ENCODE measurements around the gene PECR. TPM values are rescaled to one million over a fixed set of nuclear protein-coding genes. Genes with fewer than 3 reads are reported as not detected.
"Not testable (repeated sequence)": the region's sequence is repeated elsewhere in the genome, so short reads cannot be mapped to it uniquely, and the experiment has no call there.

Gene PECR
- total and polyA plus RNA-seq, 5 experiments from 2014 or later = 15.7 to 33.3 (median 25.4) TPM

GRCh38 chr2:216081012-216081411, 597 bp downstream of the PECR start:
- Mint-ChIP-seq H3K9me3 (no peaks in the 10 kb centered on the region), H3K27ac (peak overlapping the region; percentile 86 to 98 (median 93))
- POLR2A ChIA-PET = interaction anchor here (0.6 to 5.9 kb wide), 10 partner anchors 8 to 76 kb away, joined by 3 to 96 read pairs (median 6); partner anchors contain the start of gene XRCC5

GRCh38 chr2:216080048-216080447, 1.6 kb downstream of the PECR start:
- H3K9me3 Mint-ChIP-seq, H3K27me3 Mint-ChIP-seq, POLR2A ChIA-PET, DNase-seq, ATAC-seq: not testable (repeated sequence)
- Mint-ChIP-seq H3K27ac (peak overlapping the region in 4 of 10 donors; percentile 32 to 58 (median 41)), H3K36me3 (peaks cover 0 to 11% (median 0%) of the 10 kb centered on the region in 3 donors), H3K4me3 (peak overlapping the region in 9 of 10 donors; percentile 12 to 97 (median 60)), H3K4me1 (peaks cover 22 to 68% (median 63%) of the 10 kb centered on the region in 4 donors)

More at GRCh38 chr2:216081012-216081411, 597 bp downstream of the PECR start:
- Mint-ChIP-seq H3K36me3 (peaks cover 0 to 2% (median 0%) of the 10 kb centered on the region in 3 donors), H3K4me1 (peaks cover 24 to 69% (median 61%) of the 10 kb centered on the region in 4 donors), H3K4me3 (peak overlapping the region; percentile 86 to 99 (median 93)), H3K27me3 (no peaks in the 10 kb centered on the region)
- ATAC-seq = no peak
- DNase-seq = no peak

GRCh38 chr2:216078776-216079175, 2.8 kb downstream of the PECR start:
- H3K4me3 Mint-ChIP-seq = peak overlapping the region in 3 of 10 donors; percentile 24 to 42 (median 34)
- peaks cover 0 to 21% (median 0%) of the 10 kb centered on the region in 3 donors for H3K36me3 Mint-ChIP-seq
- POLR2A ChIA-PET = interaction anchor here (0.7 kb wide), 1 partner anchor 20 kb away, joined by 3 read pairs; no protein-coding TSS in a partner anchor
- H3K9me3 Mint-ChIP-seq = no peaks in the 10 kb centered on the region
- H3K4me1 Mint-ChIP-seq = peaks cover 23 to 69% (median 64%) of the 10 kb centered on the region in 4 donors
- no peaks in the 10 kb centered on the region for H3K27me3 Mint-ChIP-seq
- ATAC-seq (no peak), DNase-seq (no peak)
- H3K27ac Mint-ChIP-seq = no peak overlapping the region

- ATAC-seq = no peak
- H3K4me1 Mint-ChIP-seq = peaks cover 9 to 46% (median 41%) of the 10 kb centered on the region in 4 donors
These were observed 5.8 kb downstream of the PECR start for GRCh38 chr2:216075510-216076485.

GRCh38 chr2:216074794-216075193, 6.8 kb downstream of the PECR start:
- no peaks in the 10 kb centered on the region for H3K9me3 Mint-ChIP-seq
- H3K4me3 Mint-ChIP-seq = no peak overlapping the region
- H3K36me3 Mint-ChIP-seq = peaks cover 0 to 28% (median 4%) of the 10 kb centered on the region in 3 donors
- POLR2A ChIA-PET = interaction anchor here (1.1 kb wide), 1 partner anchor 9 kb away, joined by 4 read pairs; no protein-coding TSS in a partner anchor
- no peaks in the 10 kb centered on the region for H3K27me3 Mint-ChIP-seq
- peaks cover 11 to 38% (median 34%) of the 10 kb centered on the region in 4 donors for H3K4me1 Mint-ChIP-seq
- no peak for ATAC-seq
- peak overlapping the region in 3 of 10 donors; percentile 44 to 76 (median 74) for H3K27ac Mint-ChIP-seq
- DNase-seq = no peak

More at GRCh38 chr2:216075510-216076485, 5.8 kb downstream of the PECR start:
- Mint-ChIP-seq H3K9me3 (no peaks in the 10 kb centered on the region), H3K27me3 (no peaks in the 10 kb centered on the region), H3K4me3 (no peak overlapping the region), H3K27ac (peak overlapping the region in 3 of 10 donors; percentile 16 to 60 (median 40)), H3K36me3 (peaks cover 0 to 28% (median 4%) of the 10 kb centered on the region in 3 donors)
- POLR2A ChIA-PET = interaction anchor here (1.1 kb wide), 1 partner anchor 8 kb away, joined by 4 read pairs; no protein-coding TSS in a partner anchor
- DNase-seq = no peak

GRCh38 chr2:216074380-216074779, 7.2 kb downstream of the PECR start:
- Mint-ChIP-seq H3K27ac (peak overlapping the region in 7 of 10 donors; percentile 27 to 75 (median 56)), H3K36me3 (peaks cover 0 to 29% (median 4%) of the 10 kb centered on the region in 3 donors), H3K9me3 (no peaks in the 10 kb centered on the region), H3K4me1 (peaks cover 11 to 39% (median 35%) of the 10 kb centered on the region in 4 donors), H3K27me3 (no peaks in the 10 kb centered on the region), H3K4me3 (peak overlapping the region in 2 of 10 donors; percentile 47 to 61)
- ATAC-seq (no peak), DNase-seq (no peak)
- POLR2A ChIA-PET = interaction anchor here (1.1 kb wide), 1 partner anchor 10 kb away, joined by 4 read pairs; no protein-coding TSS in a partner anchor

GRCh38 chr2:216073773-216074172, 7.8 kb downstream of the PECR start:
- DNase-seq (no peak), ATAC-seq (no peak)
- peaks cover 0 to 32% (median 4%) of the 10 kb centered on the region in 3 donors for H3K36me3 Mint-ChIP-seq
- H3K9me3 Mint-ChIP-seq = no peaks in the 10 kb centered on the region
- H3K4me3 Mint-ChIP-seq = no peak overlapping the region
- POLR2A ChIA-PET = interaction anchor here (2.1 kb wide), 1 partner anchor 8 kb away, joined by 9 read pairs; the partner anchor contains the start of genes PECR and TMEM169
- no peaks in the 10 kb centered on the region for H3K27me3 Mint-ChIP-seq
- peaks cover 13 to 41% (median 39%) of the 10 kb centered on the region in 4 donors for H3K4me1 Mint-ChIP-seq
- peak overlapping the region in 4 of 10 donors; percentile 7 to 66 (median 38) for H3K27ac Mint-ChIP-seq

- ATAC-seq = no peak
- Mint-ChIP-seq H3K36me3 (peaks cover 0 to 32% (median 4%) of the 10 kb centered on the region in 3 donors), H3K4me3 (no peak overlapping the region), H3K9me3 (no peaks in the 10 kb centered on the region), H3K27ac (no peak overlapping the region), H3K4me1 (peaks cover 18 to 48% (median 42%) of the 10 kb centered on the region in 4 donors), H3K27me3 (no peaks in the 10 kb centered on the region)
- no peak for DNase-seq
- POLR2A ChIA-PET = interaction anchor here (2.1 kb wide), 1 partner anchor 9 kb away, joined by 9 read pairs; the partner anchor contains the start of genes PECR and TMEM169
These were observed 9.1 kb downstream of the PECR start for GRCh38 chr2:216072473-216072872.

- no peak overlapping the region for H3K4me3 Mint-ChIP-seq
- ATAC-seq (no peak), DNase-seq (no peak)
- H3K36me3 Mint-ChIP-seq = peaks cover 0 to 34% (median 5%) of the 10 kb centered on the region in 3 donors
- H3K4me1 Mint-ChIP-seq = peaks cover 21 to 53% (median 41%) of the 10 kb centered on the region in 4 donors
- peak overlapping the region in 3 of 10 donors; percentile 1 to 60 (median 33) for H3K27ac Mint-ChIP-seq
- no peaks in the 10 kb centered on the region for H3K9me3 Mint-ChIP-seq
- POLR2A ChIA-PET = no interaction called here
- no peaks in the 10 kb centered on the region for H3K27me3 Mint-ChIP-seq
These were observed 10.3 kb downstream of the PECR start for GRCh38 chr2:216071111-216071851.

GRCh38 chr2:216070195-216070594, 11.4 kb downstream of the PECR start:
- H3K4me1 Mint-ChIP-seq = peaks cover 22 to 44% (median 33%) of the 10 kb centered on the region in 4 donors
- H3K9me3 Mint-ChIP-seq = no peaks in the 10 kb centered on the region
- DNase-seq (no peak), ATAC-seq (no peak)
- POLR2A ChIA-PET = interaction anchor here (0.6 to 1.4 kb wide), 2 partner anchors 11 to 14 kb away, joined by 4 to 5 read pairs; partner anchors contain the start of genes PECR and TMEM169
- peaks cover 0 to 35% (median 8%) of the 10 kb centered on the region in 3 donors for H3K36me3 Mint-ChIP-seq
- no peaks in the 10 kb centered on the region for H3K27me3 Mint-ChIP-seq
- no peak overlapping the region for H3K27ac Mint-ChIP-seq
- no peak overlapping the region for H3K4me3 Mint-ChIP-seq

GRCh38 chr2:216069028-216069427, 12.6 kb downstream of the PECR start:
- DNase-seq (no peak), ATAC-seq (no peak)
- peaks cover 14 to 32% (median 22%) of the 10 kb centered on the region in 4 donors for H3K4me1 Mint-ChIP-seq
- no peak overlapping the region for H3K4me3 Mint-ChIP-seq
- H3K27ac Mint-ChIP-seq = peak overlapping the region in 2 of 10 donors; percentile 2 to 31
- H3K9me3 Mint-ChIP-seq = no peaks in the 10 kb centered on the region
- H3K27me3 Mint-ChIP-seq = no peaks in the 10 kb centered on the region
- POLR2A ChIA-PET = interaction anchor here (0.5 to 1.4 kb wide), 2 partner anchors 12 to 267 kb away, joined by 4 read pairs; partner anchors contain the start of genes PECR and TMEM169
- peaks cover 0 to 35% (median 10%) of the 10 kb centered on the region in 3 donors for H3K36me3 Mint-ChIP-seq
